ENCODE results near the gene MTOR.

DNA sequence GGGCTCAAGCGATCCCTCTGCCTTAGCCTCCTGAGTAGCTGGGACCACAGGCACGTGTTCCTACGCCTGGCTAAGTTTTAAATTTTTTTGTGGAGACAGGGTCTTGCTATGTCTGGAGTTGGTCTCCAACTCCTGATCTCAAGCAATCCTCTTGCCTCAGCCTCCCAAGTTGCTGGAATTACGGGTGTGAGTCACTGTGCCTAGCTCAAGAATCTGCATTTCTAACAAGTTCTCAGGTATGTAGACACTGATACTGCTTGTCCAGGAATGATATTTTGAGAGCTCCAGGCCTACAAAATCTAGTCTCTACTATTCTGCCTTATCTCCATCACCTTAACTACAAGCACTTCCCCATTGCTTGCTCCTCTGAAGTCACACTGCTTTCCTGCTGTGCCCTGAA is 50.9 kb downstream of the MTOR start:
- TF ChIP-seq POLR2A (IDR thresholded peaks at IDR 0.05) (no peak), POLR2AphosphoS5 (IDR thresholded peaks at IDR 0.05) (no peak)
- TF ChIP-seq, protein P1, sequence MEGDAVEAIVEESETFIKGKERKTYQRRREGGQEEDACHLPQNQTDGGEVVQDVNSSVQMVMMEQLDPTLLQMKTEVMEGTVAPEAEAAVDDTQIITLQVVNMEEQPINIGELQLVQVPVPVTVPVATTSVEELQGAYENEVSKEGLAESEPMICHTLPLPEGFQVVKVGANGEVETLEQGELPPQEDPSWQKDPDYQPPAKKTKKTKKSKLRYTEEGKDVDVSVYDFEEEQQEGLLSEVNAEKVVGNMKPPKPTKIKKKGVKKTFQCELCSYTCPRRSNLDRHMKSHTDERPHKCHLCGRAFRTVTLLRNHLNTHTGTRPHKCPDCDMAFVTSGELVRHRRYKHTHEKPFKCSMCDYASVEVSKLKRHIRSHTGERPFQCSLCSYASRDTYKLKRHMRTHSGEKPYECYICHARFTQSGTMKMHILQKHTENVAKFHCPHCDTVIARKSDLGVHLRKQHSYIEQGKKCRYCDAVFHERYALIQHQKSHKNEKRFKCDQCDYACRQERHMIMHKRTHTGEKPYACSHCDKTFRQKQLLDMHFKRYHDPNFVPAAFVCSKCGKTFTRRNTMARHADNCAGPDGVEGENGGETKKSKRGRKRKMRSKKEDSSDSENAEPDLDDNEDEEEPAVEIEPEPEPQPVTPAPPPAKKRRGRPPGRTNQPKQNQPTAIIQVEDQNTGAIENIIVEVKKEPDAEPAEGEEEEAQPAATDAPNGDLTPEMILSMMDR (IDR thresholded peaks at IDR 0.05 in 8 of 11, conservative IDR thresholded peaks at IDR 0.05 in 3 of 11): no peak

All from spleen (tissue), 7 donors.